ENCODE measurements around the gene C17orf107.
A peak's percentile ranks its signal among the peaks of the same experiment; 100 is the strongest.

C17orf107 gene

GRCh38 chr17:4935650-4936049 is 36.3 kb downstream of the C17orf107 start:
- no peak for DNase-seq (ENCODE audit: low spot score)

GRCh38 chr17:4936436-4936835 is 37.1 kb downstream of the C17orf107 start:
- no peak for DNase-seq (ENCODE audit: low spot score)

- no peak for DNase-seq (ENCODE audit: low spot score)
Measured at GRCh38 chr17:4937553-4937952, 38.2 kb downstream of the C17orf107 start.

DNA sequence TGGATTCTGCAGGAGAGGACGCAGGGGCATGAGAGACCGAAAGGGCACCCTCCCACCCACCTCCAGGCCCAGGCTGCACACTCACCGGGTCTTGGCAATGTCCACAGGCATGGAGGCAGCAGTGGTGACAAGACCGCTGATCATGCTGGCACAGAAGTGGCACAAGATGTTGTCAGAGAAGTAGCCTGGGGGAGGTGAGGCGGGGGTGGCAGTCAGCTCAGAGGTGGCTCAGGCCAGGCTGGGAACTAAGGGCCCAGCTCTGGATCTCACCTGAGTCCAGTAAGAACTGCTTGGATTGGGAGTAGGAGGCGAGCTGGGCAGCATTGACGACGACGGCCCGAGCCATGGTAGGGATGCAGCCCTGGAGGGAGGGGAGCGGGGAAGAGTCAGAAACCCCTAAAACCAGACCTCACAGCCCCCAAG is 38.7 kb downstream of the C17orf107 start:
- no peak for DNase-seq (ENCODE audit: low spot score)

GRCh38 chr17:4938688-4939545 is 39.6 kb downstream of the C17orf107 start:
- peak; percentile 12 for DNase-seq (ENCODE audit: low spot score)

DNA sequence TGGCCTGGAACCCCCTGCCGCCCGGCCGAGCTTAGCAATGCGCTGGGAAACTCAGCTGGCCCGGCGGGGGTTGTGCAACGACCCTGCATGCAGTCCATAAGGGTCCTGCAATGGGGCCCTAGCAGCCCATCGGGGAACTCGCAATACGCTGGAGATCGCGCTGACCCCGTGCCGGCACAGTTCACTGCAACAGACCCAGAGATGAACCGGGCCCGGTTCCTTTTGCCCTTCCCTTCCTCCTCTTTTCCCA is 40.1 kb downstream of the C17orf107 start:
- DNase-seq (ENCODE audit: low spot score) = no peak

DNA sequence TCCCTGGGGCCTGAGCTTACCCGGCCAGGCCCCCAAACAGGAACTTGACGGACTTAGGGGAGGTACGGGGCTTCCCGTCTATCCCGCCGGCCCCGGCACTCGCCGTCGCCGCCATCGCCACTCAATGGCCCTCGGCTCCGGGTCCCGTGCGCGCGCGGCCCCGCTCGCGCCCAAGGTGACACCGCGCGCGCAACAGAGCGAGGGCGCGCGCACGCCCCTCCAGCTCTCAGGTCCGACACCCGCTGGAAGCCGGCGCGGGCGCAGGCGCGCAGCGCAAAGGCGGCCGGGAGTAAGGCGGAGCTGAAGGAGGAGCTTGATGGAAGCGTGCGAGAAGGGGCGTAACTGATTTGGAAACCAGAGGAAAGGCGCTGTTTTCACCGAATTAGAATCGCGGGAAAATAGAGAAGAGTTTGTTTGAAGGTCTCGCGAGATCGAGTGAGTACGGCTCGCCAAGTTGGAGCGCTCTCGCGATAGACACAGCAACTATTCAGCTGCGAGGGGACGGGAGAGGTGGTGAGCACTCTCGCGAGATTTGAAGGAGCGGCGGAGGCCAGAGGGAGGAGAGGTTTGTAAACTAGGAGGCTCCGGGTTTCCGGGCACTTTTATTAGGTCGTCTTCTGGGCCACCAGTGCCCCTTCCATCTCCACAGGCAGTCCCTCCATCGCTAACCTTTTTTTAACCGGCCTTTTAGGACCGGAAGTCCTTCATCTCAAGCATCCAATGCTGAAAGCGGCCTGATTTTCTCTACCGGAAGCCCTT is 40.6 kb downstream of the C17orf107 start, which contains the start of the genes RNF167 and SLC25A11:
Gene RNF167, plus strand, starts transcription at position 473 of the 759 bp plus-strand sequence. CDS start 642 bp downstream, outside the sequence.
Gene SLC25A11, minus strand, starts transcription at position 251 of the 759 bp plus-strand sequence. Its CDS starts 136 bp downstream, at position 115.
- peak; percentile 97 for DNase-seq (ENCODE audit: low spot score)

DNA sequence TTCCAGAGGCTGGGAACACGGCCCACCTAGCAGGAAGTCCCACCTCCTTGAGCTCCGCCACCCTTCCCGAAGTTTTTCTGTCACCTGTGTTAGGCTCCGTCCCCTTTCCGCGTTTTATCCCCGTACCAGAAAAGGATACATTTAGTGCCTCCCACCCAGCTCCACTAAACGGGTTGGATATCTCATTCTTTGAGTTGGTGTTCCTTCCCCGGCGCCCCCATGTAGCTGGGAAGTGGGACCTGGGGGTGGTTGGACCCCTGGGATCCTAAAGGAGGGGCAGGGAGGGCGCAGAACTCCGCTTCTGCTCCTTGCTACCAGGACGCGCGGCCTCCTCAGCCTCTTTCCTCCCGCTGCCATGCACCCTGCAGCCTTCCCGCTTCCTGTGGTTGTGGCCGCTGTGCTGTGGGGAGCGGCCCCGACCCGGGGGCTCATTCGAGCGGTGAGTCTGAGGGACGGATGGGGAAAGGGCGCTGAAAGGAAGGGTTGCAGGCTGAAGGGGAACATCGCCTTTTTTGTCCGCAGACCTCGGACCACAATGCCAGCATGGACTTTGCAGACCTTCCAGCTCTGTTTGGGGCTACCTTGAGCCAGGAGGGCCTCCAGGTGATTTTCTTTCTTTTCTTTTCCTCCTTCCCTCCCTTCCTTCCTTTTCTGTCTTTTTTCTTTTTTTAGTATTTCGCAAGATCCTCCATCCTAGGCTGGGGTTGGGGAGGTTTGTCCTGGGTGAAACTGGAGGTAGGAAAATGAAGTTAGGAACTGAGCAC is 41.4 kb downstream of the C17orf107 start:
- DNase-seq (ENCODE audit: low spot score) = no peak

DNA sequence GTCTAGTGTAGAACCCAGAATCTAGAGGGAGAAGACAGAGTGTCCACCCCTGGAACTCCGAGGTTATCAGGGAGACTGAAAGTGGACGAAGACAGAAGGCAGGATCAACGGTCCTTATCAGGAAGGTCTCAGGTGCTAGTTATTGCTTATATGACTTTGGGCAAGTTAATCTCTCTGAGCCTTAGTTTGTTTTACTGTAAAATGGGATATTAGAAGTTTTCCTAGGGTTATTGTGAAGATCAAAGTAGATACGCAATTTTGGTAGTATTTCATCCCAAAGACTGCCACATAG is 41.9 kb downstream of the C17orf107 start:
- no peak for DNase-seq (ENCODE audit: low spot score)

GRCh38 chr17:4942760-4943508 is 43.6 kb downstream of the C17orf107 start:
- no peak for DNase-seq (ENCODE audit: low spot score)

DNA sequence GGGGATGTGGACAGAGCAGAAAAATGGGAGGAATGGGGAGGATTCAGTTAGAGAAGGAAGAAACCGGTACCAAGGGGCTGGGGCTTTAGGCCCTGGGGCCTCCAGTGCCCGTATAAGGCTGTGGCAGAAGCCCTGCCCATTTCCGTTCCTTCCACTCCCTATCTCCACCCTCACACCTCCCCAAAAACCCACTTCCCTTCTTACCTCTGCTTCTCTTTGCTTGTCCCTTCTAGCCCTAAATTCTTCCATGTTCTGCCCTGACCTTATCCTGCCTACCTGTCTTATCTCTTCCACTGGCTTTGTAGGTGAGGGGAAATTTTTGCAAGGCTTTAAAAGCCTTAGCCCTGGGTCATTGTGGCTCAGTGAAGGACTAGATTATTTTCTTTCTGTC is 44.8 kb downstream of the C17orf107 start:
- DNase-seq (ENCODE audit: low spot score) = no peak

DNA sequence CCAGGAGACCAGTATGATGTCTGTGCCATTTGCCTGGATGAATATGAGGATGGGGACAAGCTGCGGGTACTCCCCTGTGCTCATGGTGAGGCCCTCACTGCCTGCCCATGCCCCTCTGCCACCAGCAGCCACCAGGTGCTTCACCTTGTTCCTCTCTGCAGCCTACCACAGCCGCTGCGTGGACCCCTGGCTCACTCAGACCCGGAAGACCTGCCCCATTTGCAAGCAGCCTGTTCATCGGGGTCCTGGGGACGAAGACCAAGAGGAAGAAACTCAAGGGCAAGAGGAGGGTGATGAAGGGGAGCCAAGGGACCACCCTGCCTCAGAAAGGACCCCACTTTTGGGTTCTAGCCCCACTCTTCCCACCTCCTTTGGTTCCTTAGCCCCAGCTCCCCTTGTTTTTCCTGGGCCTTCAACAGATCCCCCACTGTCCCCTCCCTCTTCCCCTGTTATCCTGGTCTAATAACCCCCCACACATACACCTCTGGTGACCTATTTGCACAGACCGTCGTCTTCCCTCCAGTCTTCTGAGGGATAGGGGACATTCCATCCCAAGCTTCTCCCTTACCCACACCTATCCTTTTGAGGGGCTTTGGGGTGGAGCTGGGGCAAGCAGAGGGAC is 45.3 kb downstream of the C17orf107 start:
- no peak for DNase-seq (ENCODE audit: low spot score)

DNA sequence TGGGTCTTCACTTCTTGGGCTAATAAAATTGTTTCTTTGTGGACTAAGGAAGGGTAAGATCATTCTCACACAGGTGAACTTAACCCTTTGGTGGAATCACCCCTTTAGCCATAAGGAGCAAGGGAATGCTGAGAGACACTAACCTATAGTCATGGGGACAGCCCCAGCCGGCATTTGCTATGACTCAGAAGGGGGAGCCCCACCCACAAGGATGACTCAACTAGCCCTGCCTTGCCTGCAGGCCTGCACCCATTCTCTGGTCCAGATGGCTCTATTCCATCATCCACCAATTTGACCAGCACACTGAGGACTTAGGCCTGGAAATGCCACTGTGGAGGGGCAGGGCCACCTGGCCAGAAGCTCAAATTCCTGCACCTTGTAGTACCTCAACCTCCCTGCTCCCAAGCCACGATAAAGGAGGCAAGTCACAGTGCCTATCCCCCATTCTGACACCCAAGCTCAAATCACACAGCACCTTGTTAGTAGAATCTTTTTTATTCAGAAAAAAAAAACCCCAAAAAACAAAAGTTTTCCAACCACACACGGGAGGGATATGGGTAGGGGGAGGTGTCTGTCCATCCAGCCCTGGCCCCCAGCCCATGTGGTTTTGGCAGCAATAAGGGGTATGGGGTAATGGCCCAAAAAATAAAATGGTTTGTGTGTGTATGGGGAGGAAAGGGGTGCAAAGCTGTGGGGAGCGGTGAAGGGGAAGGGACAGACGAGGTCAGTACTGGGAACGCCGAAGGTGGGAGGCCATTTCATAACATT is 46.0 kb downstream of the C17orf107 start:
- DNase-seq (ENCODE audit: low spot score) = no peak

DNA sequence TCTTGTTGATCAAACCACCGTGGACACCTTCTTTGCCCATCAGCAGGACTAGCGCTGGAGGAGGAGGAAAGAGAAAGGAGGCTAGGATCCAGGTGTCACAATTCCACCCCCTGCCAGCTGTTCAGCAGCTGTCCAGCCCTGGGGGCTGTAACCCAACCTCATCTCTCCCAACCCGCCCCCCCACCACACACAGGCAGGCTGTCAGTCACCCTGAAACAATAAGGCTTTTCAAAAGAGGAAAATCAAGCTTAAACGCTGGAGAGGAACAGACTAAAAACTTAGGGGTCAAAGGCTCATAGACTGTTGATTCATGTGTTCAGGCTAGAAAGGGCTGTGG is 46.6 kb downstream of the C17orf107 start:
- no peak for DNase-seq (ENCODE audit: low spot score)

GRCh38 chr17:4946312-4946976 is 47.1 kb downstream of the C17orf107 start:
- DNase-seq (ENCODE audit: low spot score) = no peak

DNA sequence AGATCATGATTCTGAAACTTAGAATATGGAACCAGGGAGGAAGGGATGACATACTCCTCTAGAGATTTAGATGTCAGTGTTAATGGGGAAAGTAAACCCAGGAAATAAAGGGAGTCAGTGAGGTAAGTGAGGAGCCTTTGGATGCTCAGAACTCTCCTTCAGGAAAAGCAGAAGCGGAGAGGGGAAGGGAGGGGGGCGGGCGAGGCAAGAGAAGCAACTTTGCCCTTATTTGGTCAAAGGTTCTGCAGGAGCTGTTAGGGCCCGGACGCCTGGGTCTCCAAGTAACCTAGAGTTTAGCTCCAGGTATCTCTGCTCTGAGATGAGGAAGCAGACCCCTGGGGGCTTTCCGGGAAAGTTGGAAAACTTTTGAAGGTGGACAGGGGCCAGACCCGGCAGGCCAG is 47.7 kb downstream of the C17orf107 start:
- no peak for DNase-seq (ENCODE audit: low spot score)

GRCh38 chr17:4947411-4948165 is 48.3 kb downstream of the C17orf107 start:
- DNase-seq (ENCODE audit: low spot score) = no peak

DNA sequence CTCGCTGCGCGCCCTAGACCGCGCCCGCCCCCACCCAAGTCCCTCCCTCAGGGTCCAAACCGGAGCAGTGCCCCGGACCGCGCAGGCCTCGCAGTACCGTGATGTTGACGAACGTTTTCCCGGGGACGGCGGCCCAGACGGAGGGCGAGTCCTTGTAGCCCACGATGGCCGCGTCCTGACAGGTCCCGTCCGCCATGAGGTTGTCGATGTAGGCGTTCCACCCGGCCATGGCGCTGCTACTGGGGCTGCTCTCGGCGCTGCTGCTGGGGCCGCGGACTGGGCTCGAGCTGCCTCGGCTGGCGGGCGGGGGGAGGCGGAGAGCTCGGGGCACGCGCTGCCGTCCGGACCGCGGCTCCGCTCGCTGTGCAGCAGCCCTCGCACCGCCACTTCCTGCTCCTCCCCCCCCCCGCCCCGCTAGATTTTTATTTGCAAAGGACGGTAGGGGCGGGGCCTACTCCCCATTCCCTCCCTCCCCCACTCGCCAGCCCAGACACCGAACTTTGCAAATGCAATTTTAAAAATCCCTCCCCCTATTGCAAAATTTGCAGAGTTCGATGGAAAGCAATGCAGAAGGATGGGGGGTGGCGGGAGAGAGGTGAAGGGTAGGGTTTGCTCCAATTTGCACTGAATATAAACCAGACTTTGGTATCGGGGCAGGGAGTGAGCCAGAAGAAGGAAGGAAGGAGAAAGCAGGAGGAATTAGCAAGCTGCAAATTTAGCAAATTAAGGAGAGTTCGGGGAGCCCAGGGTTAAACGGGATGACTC is 49.0 kb downstream of the C17orf107 start, which contains the start of gene PFN1:
Gene PFN1, minus strand, starts transcription at position 365 of the 765 bp plus-strand sequence. Its CDS starts 136 bp downstream, at position 229.
- peak; percentile 89 for DNase-seq (ENCODE audit: low spot score)

- DNase-seq (ENCODE audit: low spot score) = peak; percentile 85
Measured at GRCh38 chr17:4948931-4949320, 49.6 kb downstream of the C17orf107 start.
